K562 (cell line): ENCODE results near the gene PTPRR. TPM values are rescaled to one million over a fixed set of nuclear protein-coding genes. Genes with fewer than 3 reads are reported as not detected.

Source experiments
- ATAC-seq: fragments of 200-7000 bp; cut with Tn5 transposase; 3 replicates; pipeline ENCODE4 v1.9.1; 2020; ENCODE audit warnings: moderate library complexity
- BruUV-seq: library from RNA; stranded (reverse); fragments of 400-500 nt; replicated peaks from 2 replicates; lab custom pipeline; 2021; lab: Mats Ljungman, UMichigan
- CTCF ChIA-PET: fragments of 300-600 bp; formaldehyde crosslinking; extraction: SDS; loops from one replicate; lab custom pipeline; 2021; ENCODE audit warnings: low intra/inter-chr PET ratio; lab: Yijun Ruan, JAX
- POLR2A ChIA-PET: fragments of 300-600, 350-650 bp; sonication (Branson Sonifier 250); formaldehyde crosslinking; extraction: SDS; loops from one replicate; lab custom pipeline; 2021; ENCODE audit warnings: antibody characterized with exemption, inconsistent platforms; lab: Yijun Ruan, JAX
- DNase-seq, 4 experiments: peaks; one replicate each; pipeline versions ENCODE4 v3.0.0 to v3.0.0-alpha.2; 2011 to 2018; ENCODE audit warnings: low spot score in 3 of 4, mixed read lengths in 3 of 4; ENCODE audit errors: extremely low read depth in 1 of 4
- FAIRE-seq: peaks from 2 replicates; lab custom pipeline; 2011; peaks lifted over from hg19 to GRCh38; lab: Jason Lieb, UNC
- H2AFZ ChIP-seq: 2 replicates; pipeline ENCODE4 v1.6.0; 2011; ENCODE audit warnings: low read depth, low read length, control low read depth, inconsistent platforms
- H3K27ac ChIP-seq: fragments of 200-600 bp; 3 replicates; pipeline ENCODE4 v1.8.0; 2011; ENCODE audit warnings: low read depth, mild to moderate bottlenecking, control low read depth, inconsistent platforms, low read length, moderate library complexity, mixed read lengths; ENCODE audit errors: extremely low read depth
- H3K27me3 ChIP-seq, 2 experiments: fragments of 300-600 bp in 1 of 2; 2 replicates in 1 of 2; 3 replicates in 1 of 2; pipeline versions ENCODE4 v1.6.0 to v1.8.0; 2011; ENCODE audit warnings: inconsistent platforms in 2 of 2, low read length in 2 of 2, mild to moderate bottlenecking in 1 of 2, mixed read lengths in 1 of 2, moderate library complexity in 1 of 2; ENCODE audit not compliant: control insufficient read depth in 2 of 2, insufficient read depth in 2 of 2
- H3K36me3 ChIP-seq: fragments of 300-600 bp; 3 replicates; pipeline ENCODE4 v1.8.0; 2011; ENCODE audit warnings: mild to moderate bottlenecking, low read length, inconsistent platforms; ENCODE audit not compliant: control insufficient read depth, insufficient read depth
- H3K4me1 ChIP-seq, 2 experiments: fragments of 200-600 bp in 1 of 2; replicated peaks in 1 of 2; 2 replicates in 1 of 2; 3 replicates in 1 of 2; pipeline versions ENCODE4 v1.5.1 to v1.8.0; 2011; ENCODE audit warnings: inconsistent platforms in 2 of 2, low read length in 2 of 2, mild to moderate bottlenecking in 1 of 2, mixed read lengths in 1 of 2, moderate library complexity in 1 of 2; ENCODE audit not compliant: control insufficient read depth in 2 of 2, insufficient read depth in 2 of 2
- H3K4me2 ChIP-seq: 2 replicates; pipeline ENCODE4 v1.6.1; 2011; ENCODE audit warnings: low read length, control low read depth, inconsistent platforms, mixed read lengths; ENCODE audit not compliant: insufficient read depth
- H3K4me3 ChIP-seq: fragments of 200-600 bp; sonication (generic), shearing (Covaris generic); 2 replicates; pipeline ENCODE4 v1.5.1; 2016; ENCODE audit warnings: control low read depth, inconsistent platforms
- H3K79me2 ChIP-seq: fragments of 200-600 bp; 3 replicates; pipeline ENCODE4 v1.8.0; 2011; ENCODE audit warnings: low read length, inconsistent platforms; ENCODE audit not compliant: control insufficient read depth, insufficient read depth
- H3K9ac ChIP-seq, 2 experiments: 2 replicates each; pipeline versions ENCODE4 v1.6.0 to v1.6.1; 2011; ENCODE audit warnings: low read depth in 2 of 2, low read length in 2 of 2, control low read depth in 1 of 2, inconsistent platforms in 1 of 2, mild to moderate bottlenecking in 1 of 2, mixed read lengths in 1 of 2; ENCODE audit not compliant: insufficient read depth in 1 of 2
- H3K9me1 ChIP-seq: one replicate; pipeline ENCODE4 v1.6.0; 2011; ENCODE audit warnings: inconsistent platforms, mild to moderate bottlenecking, low read length, moderate library complexity; ENCODE audit not compliant: control insufficient read depth, insufficient read depth
- H3K9me3 ChIP-seq: replicated peaks from 2 replicates; pipeline ENCODE4 v1.5.1; 2011; ENCODE audit warnings: low read depth, low read length, inconsistent platforms; ENCODE audit not compliant: control insufficient read depth, insufficient read depth
- H4K20me1 ChIP-seq: replicated peaks from 2 replicates; pipeline ENCODE4 v1.6.1; 2011; ENCODE audit warnings: low read length, inconsistent platforms, mixed read lengths; ENCODE audit not compliant: control insufficient read depth, insufficient read depth
- CBFA2T2 ChIP-seq: fragments of 450-650 bp; conservative IDR thresholded peaks from 2 replicates; pipeline ENCODE4 v1.6.1; 2017; ENCODE audit warnings: mild to moderate bottlenecking
- CC2D1A ChIP-seq: fragments of 450-650 bp; IDR thresholded peaks from 2 replicates; pipeline ENCODE4 v1.6.1; 2017; ENCODE audit warnings: mild to moderate bottlenecking
- EWSR1 ChIP-seq: fragments of 450-650 bp; IDR thresholded peaks from 2 replicates; pipeline ENCODE4 v1.6.1; 2018; ENCODE audit warnings: borderline replicate concordance, mild to moderate bottlenecking, low read depth, moderate library complexity; ENCODE audit not compliant: partially characterized antibody
- GTF2E2 ChIP-seq: fragments of 200-800 bp; sonication (Bioruptor generic); IDR thresholded peaks from 2 replicates; pipeline ENCODE4 v1.6.1; 2016; ENCODE audit warnings: missing genetic modification characterization, missing compliant biosample characterization
- LARP7 ChIP-seq: fragments of 450-650 bp; IDR thresholded peaks from 2 replicates; pipeline ENCODE4 v1.6.1; 2016
- RAD21 ChIP-seq, 2 experiments: fragments of 250-450 bp in 1 of 2; fragments of 450-650 bp in 1 of 2; sonication (Bioruptor Pico) in 1 of 2; formaldehyde crosslinking in 1 of 2; IDR thresholded peaks in 1 of 2; conservative IDR thresholded peaks in 1 of 2; 2 replicates each; pipeline versions ENCODE4 v1.4.0 to v1.8.0; 2020 to 2022; ENCODE audit warnings: mild to moderate bottlenecking in 2 of 2, moderate library complexity in 1 of 2
- RBFOX2 ChIP-seq: fragments of 200-400 bp; formaldehyde crosslinking; IDR thresholded peaks from 2 replicates; pipeline ENCODE4 v1.6.1; 2017; ENCODE audit warnings: low read depth, mild to moderate bottlenecking, low read length, moderate library complexity
- RHOXF2B ChIP-seq: fragments of 250-450 bp; sonication (Bioruptor Pico); conservative IDR thresholded peaks from 2 replicates; pipeline ENCODE4 v1.5.1; 2021
- THRAP3 ChIP-seq: fragments of 450-650 bp; IDR thresholded peaks from 2 replicates; pipeline ENCODE4 v1.6.1; 2016; ENCODE audit warnings: mild to moderate bottlenecking, inconsistent platforms, borderline replicate concordance
- ZBTB11 ChIP-seq, 3 experiments: fragments of 200-800 bp in 1 of 3; fragments of 250-450 bp in 1 of 3; fragments of 450-650 bp in 1 of 3; sonication (Bioruptor Pico) in 1 of 3; sonication (Bioruptor generic) in 1 of 3; formaldehyde crosslinking in 1 of 3; IDR thresholded peaks; 2 replicates each; pipeline versions ENCODE4 v1.6.1 to v1.8.0; 2016 to 2022; ENCODE audit warnings: mild to moderate bottlenecking in 2 of 3, missing genetic modification characterization in 2 of 3, missing compliant biosample characterization in 1 of 3, moderate library complexity in 1 of 3
- ZNF146 ChIP-seq: IDR thresholded peaks from one replicate; pipeline ENCODE4 v1.6.1; 2018; ENCODE audit warnings: missing compliant biosample characterization; ENCODE audit not compliant: unreplicated experiment
- ZNF274 ChIP-seq: IDR thresholded peaks from 2 replicates; pipeline ENCODE4 v1.6.1; 2011; ENCODE audit warnings: low read depth, mild to moderate bottlenecking, low read length, moderate library complexity, borderline replicate concordance
- ZNF740 ChIP-seq, 3 experiments: fragments of 200-800 bp in 1 of 3; sonication (Bioruptor generic) in 1 of 3; sonication (generic) in 1 of 3; formaldehyde crosslinking in 1 of 3; IDR thresholded peaks; 2 replicates each; pipeline versions ENCODE4 v1.6.1 to v1.8.0; 2016 to 2022; ENCODE audit warnings: mild to moderate bottlenecking in 2 of 3, missing compliant biosample characterization in 2 of 3, missing genetic modification characterization in 2 of 3, missing genetic modification reagents in 1 of 3
- WGBS: fragments of 100-300 bp; shearing (Covaris generic); methylation state at CpG from one replicate; pipeline ENCODE4 v1.1.6; 2016; ENCODE audit warnings: low coverage, mixed read lengths; ENCODE audit not compliant: insufficient coverage; ENCODE audit errors: missing lambda C conversion rate; 5-methylcytosine and 5-hydroxymethylcytosine counted together
- in situ Hi-C: fragments of 300-500 bp; cut with MboI; formaldehyde crosslinking; loops from 4 replicates; pipeline ENCODE4 v1.15.0; 2018; ENCODE audit warnings: inconsistent platforms, mixed read lengths
- intact Hi-C: fragments of 100-400 bp; cut with micrococcal nuclease; formaldehyde crosslinking; loops from 2 replicates; pipeline ENCODE4 v1.14.2; 2022
- polyA plus RNA-seq, 8 experiments: library from polyadenylated mRNA; depleted of rRNA in 4 of 8; stranded (reverse) in 5 of 8; unstranded in 3 of 8; fragments of >200 nt; fragmentation: Nextera tagmentation in 2 of 8; fragmentation: Illumina TruSeq in 1 of 8; extraction: Ambion mirVana in 2 of 8; extraction: Trizol in 1 of 8; gene quantifications; 2 replicates each; pipeline versions ENCODE4 v1.2.1 to v1.2.3, GENCODE V29; 2011 to 2014; ENCODE audit warnings: inconsistent platforms in 1 of 8, missing spikeins in 1 of 8
- total RNA-seq, 7 experiments: library from RNA; depleted of rRNA in 6 of 7; stranded (reverse); fragments of >200 nt in 6 of 7; fragmentation: Illumina TruSeq in 2 of 7; extraction: Trizol in 2 of 7; gene quantifications; 2 replicates each; pipeline versions ENCODE4 v1.2.1 to v1.2.3, GENCODE V29; 2011 to 2021; ENCODE audit warnings: low replicate concordance in 1 of 7
- TF ChIP-seq, protein P1 (sequence below): sonication (generic); formaldehyde crosslinking; IDR thresholded peaks from 2 replicates; pipeline ENCODE4 v1.8.1; 2023; ENCODE audit warnings: mild to moderate bottlenecking, missing genetic modification reagents

PTPRR gene
- total and polyA plus RNA-seq, 9 of the 15 experiments (the other 6 are each of a cell fraction or from before 2014, with no cell fraction given), result 6.6 to 41.7 (median 12.3) TPM

DNA sequence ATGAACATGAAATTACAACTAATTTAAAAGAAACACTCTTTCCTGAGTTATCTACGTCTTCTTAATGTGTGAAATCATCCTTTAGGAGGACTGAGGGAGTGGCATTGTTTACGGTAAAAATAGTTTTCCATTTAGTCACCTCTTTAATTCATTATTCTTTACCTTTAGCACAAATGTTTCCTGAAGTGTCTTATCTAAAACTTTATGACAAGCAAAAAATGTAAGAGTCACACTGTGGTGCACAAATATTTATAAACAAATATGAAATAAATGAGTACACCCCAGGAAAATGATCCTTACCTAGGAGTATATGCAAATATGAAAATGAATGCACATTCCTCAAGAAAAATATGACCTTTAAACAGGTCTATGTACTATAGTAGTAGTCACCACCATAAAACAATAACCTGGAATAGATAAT lies 104.6 kb downstream of the PTPRR start:
- FAIRE-seq (no peak), DNase-seq (no peak), ATAC-seq (no peak)
- Histone ChIP-seq H3K9me1 (no peaks in the 10 kb centered on the region), H2AFZ (no peak overlapping the region), H4K20me1 (no peaks in the 10 kb centered on the region), H3K4me3 (no peak overlapping the region), H3K27me3 (no peaks in the 10 kb centered on the region), H3K4me1 (no peaks in the 10 kb centered on the region), H3K79me2 (no peaks in the 10 kb centered on the region), H3K9me3 (no peaks in the 10 kb centered on the region), H3K36me3 (no peaks in the 10 kb centered on the region), H3K27ac (no peak overlapping the region), H3K4me2 (no peak overlapping the region), H3K9ac (no peak overlapping the region)
- POLR2A ChIA-PET, result interaction anchor here (0.6 kb wide), 1 partner anchor 693 kb away, joined by 3 read pairs; no protein-coding TSS in a partner anchor
- 21% methylated on average over 2 of the region's 2 CpGs for WGBS
- intact Hi-C loops (no loop called here), in situ Hi-C loops (no loop called here)
- TF ChIP-seq LARP7, result no peak
- no peak for TF ChIP-seq CC2D1A
- TF ChIP-seq, protein P1, sequence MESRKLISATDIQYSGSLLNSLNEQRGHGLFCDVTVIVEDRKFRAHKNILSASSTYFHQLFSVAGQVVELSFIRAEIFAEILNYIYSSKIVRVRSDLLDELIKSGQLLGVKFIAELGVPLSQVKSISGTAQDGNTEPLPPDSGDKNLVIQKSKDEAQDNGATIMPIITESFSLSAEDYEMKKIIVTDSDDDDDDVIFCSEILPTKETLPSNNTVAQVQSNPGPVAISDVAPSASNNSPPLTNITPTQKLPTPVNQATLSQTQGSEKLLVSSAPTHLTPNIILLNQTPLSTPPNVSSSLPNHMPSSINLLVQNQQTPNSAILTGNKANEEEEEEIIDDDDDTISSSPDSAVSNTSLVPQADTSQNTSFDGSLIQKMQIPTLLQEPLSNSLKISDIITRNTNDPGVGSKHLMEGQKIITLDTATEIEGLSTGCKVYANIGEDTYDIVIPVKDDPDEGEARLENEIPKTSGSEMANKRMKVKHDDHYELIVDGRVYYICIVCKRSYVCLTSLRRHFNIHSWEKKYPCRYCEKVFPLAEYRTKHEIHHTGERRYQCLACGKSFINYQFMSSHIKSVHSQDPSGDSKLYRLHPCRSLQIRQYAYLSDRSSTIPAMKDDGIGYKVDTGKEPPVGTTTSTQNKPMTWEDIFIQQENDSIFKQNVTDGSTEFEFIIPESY (CRISPR knock-in tag), result no peak
- no peak for TF ChIP-seq ZBTB11 (CRISPR knock-in tag; IDR thresholded peaks at IDR 0.05)
- no peak for TF ChIP-seq EWSR1
- TF ChIP-seq ZNF146 (CRISPR knock-in tag), result no peak
- no peak for TF ChIP-seq GTF2E2
- TF ChIP-seq RAD21 (CRISPR knock-in tag; conservative IDR thresholded peaks at IDR 0.05 in 1 of 2, IDR thresholded peaks at IDR 0.05 in 1 of 2), result no peak
- no peak for TF ChIP-seq RBFOX2
- TF ChIP-seq ZNF274, result no peak
- no peak for TF ChIP-seq CBFA2T2
- TF ChIP-seq THRAP3, result no peak
- no peak for TF ChIP-seq RHOXF2B (CRISPR knock-in tag)
- no peak for TF ChIP-seq ZNF740 (CRISPR knock-in tag; IDR thresholded peaks at IDR 0.05)
- no peak for TF ChIP-seq ZNF740 (tag; IDR thresholded peaks at IDR 0.05)
- BruUV-seq, result no TSS peak
- CTCF ChIA-PET, result no interaction called here
